Body of pancreas (tissue), 4 donors: Measurements from ENCODE around the gene GLT8D1. TPM values are rescaled to one million over a fixed set of nuclear protein-coding genes. Genes with fewer than 3 reads are reported as not detected.

Source experiments
- ATAC-seq: fragments of 150-250 bp; one replicate; pipeline ENCODE4 v1.9.1; 2016
- DNase-seq, 4 donors: peaks; one replicate each; pipeline ENCODE4 v3.0.0-alpha.2; 2019
- H3K27ac ChIP-seq, 4 donors: fragments of 200-600 bp; sonication (generic); 1 replicate in 3 of 4; 2 replicates in 1 of 4; pipeline versions ENCODE4 v1.5.1 to v1.6.1; 2016 to 2019; ENCODE audit warnings: mild to moderate bottlenecking in 1 of 4, mixed read lengths in 1 of 4, moderate library complexity in 1 of 4
- H3K27me3 ChIP-seq, 2 donors: fragments of 200-600 bp; sonication (generic); one replicate each; pipeline ENCODE4 v1.6.0; 2016; ENCODE audit warnings: mild to moderate bottlenecking in 1 of 2
- H3K36me3 ChIP-seq, 2 donors: fragments of 200-600 bp; sonication (generic); replicated peaks in 1 of 2; 2 replicates each; pipeline ENCODE4 v1.5.1; 2016; ENCODE audit warnings: low read depth in 2 of 2; ENCODE audit not compliant: insufficient read depth in 1 of 2
- H3K4me1 ChIP-seq: fragments of 200-600 bp; sonication (generic); one replicate; pipeline ENCODE4 v1.6.0; 2016
- H3K4me3 ChIP-seq, 2 donors: fragments of 200-600 bp; sonication (generic); 1 replicate in 1 of 2; 2 replicates in 1 of 2; pipeline ENCODE4 v1.5.1; 2016 to 2019
- H3K9me3 ChIP-seq, 3 donors: fragments of 200-600 bp; sonication (generic); 1 replicate in 2 of 3; 2 replicates in 1 of 3; pipeline ENCODE4 v1.5.1; 2016
- POLR2A ChIP-seq, 3 donors: fragments of 450-650 bp; IDR thresholded peaks; one replicate each; pipeline ENCODE4 v1.6.1; 2016; ENCODE audit warnings: antibody characterized with exemption in 3 of 3, mild to moderate bottlenecking in 2 of 3
- WGBS, 2 donors: methylation state at CpG; one replicate each; pipeline ENCODE4 v1.1.5; 2017; 5-methylcytosine and 5-hydroxymethylcytosine counted together
- intact Hi-C: fragments of 100-400 bp; cut with DNase I; formaldehyde crosslinking; loops from one replicate; pipeline ENCODE4 v1.15.1; 2023
- total RNA-seq, 2 donors: library from RNA; depleted of rRNA; stranded (reverse); fragments of >200 nt; gene quantifications; one replicate each; pipeline ENCODE4 v1.1.0, GENCODE V29; 2016
- TF ChIP-seq, protein P1 (sequence below), 7 experiments: fragments of 450-650 bp in 4 of 7; fragments of 200-600 bp in 3 of 7; sonication (generic) in 3 of 7; IDR thresholded peaks; one replicate each; pipeline ENCODE4 v1.5.1; 2016 to 2019; ENCODE audit warnings: antibody characterized with exemption in 7 of 7

Gene GLT8D1
- total RNA-seq, result 10 to 100 TPM; 43.8 to 92.0 TPM

DNA sequence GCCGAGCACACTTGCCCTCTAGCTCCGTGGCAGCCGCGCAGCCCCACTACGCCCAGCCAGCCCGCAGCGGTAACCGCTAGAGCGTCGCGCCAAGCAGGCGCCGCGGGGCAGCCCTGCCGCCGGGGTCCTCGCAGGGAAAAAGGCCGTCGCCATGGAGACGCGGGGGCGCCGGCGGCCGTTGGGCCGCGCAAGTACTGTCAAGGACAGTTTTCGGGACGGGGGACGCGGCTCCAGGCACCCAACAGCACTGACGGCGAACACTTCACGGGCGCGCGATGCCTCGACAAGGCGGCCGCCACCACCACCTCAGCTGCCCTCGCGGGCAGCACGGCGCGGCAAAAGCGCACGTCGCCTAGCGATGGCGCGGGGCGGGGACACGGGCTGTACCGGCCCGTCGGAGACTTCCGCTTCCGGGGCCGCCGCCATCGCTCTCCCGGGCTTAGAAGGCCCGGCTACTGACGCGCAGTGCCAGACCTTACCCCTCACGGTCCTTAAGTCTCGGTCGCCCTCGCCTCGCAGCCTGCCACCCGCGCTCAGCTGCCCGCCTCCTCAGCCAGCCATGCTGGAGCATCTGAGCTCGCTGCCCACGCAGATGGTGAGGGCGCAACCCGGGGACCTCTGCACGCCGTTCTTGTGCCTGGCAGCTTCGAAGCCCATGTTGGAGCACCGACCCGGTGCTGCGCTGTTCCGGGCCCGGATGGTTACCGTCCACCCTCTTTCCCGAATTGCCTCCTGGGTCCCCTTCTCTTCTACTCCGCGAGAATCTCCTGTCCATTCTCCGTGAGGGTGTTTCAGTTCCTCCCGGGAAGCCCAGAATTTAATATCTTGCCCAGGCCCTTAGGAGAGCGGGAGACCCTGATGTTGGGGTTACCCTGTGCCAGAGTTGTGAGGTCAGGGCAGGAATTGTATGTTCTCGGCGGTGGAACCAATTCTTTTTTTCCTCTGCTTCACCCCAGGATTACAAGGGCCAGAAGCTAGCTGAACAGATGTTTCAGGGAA is at the start of gene GLT8D1, which contains the start of gene SPCS1:
Gene GLT8D1, minus strand, starts transcription at position 104 of the 999 bp plus-strand sequence. CDS start 5,331 bp downstream, outside the sequence.
Gene SPCS1, plus strand, starts transcription at position 419 of the 999 bp plus-strand sequence. Its CDS starts 141 bp downstream, at position 560.
- Histone ChIP-seq H3K4me3 (peak within 1 kb of the TSS; percentile 89 to 92), H3K27ac (peak within 1 kb of the TSS; percentile 56 to 89 (median 72)), H3K27me3 (no peaks in the 10 kb centered on the region), H3K9me3 (no peaks in the 10 kb centered on the region), H3K36me3 (peaks cover 0 to 1% of the 10 kb centered on the region in 2 donors), H3K4me1 (peaks cover 33% of the 10 kb centered on the region)
- TF ChIP-seq, protein P1, sequence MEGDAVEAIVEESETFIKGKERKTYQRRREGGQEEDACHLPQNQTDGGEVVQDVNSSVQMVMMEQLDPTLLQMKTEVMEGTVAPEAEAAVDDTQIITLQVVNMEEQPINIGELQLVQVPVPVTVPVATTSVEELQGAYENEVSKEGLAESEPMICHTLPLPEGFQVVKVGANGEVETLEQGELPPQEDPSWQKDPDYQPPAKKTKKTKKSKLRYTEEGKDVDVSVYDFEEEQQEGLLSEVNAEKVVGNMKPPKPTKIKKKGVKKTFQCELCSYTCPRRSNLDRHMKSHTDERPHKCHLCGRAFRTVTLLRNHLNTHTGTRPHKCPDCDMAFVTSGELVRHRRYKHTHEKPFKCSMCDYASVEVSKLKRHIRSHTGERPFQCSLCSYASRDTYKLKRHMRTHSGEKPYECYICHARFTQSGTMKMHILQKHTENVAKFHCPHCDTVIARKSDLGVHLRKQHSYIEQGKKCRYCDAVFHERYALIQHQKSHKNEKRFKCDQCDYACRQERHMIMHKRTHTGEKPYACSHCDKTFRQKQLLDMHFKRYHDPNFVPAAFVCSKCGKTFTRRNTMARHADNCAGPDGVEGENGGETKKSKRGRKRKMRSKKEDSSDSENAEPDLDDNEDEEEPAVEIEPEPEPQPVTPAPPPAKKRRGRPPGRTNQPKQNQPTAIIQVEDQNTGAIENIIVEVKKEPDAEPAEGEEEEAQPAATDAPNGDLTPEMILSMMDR (IDR thresholded peaks at IDR 0.05), result no peak
- peak; percentile 48 to 81 (median 78) for TF ChIP-seq POLR2A (IDR thresholded peaks at IDR 0.05)
- DNase-seq, result peak; percentile 81 to 88 (median 84)
- 0% methylated on average over 15 to 83 of the region's 94 CpGs for WGBS, 2 donors
- peak; percentile 93 for ATAC-seq
- intact Hi-C loops, result no loop called here

DNA sequence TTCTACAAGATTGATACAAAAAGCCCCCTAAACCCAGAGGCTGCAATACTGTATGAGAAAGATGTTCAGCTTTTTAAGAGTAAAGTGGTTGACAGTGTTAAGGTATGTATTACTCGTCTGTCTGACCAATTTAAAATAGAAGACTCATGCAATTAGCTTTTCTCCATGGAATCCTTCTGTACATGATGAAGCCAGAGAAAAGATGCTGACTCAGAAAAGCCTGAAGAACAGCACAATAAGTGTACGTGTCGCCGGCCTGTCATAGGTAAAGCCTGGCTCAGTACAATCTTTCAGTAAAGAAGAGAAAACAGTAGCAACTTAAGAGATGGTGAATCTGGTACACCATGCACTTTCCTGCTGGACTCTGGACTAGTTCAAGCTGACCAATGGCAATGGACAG is 48.8 kb upstream of the GLT8D1 start:
- no peaks in the 10 kb centered on the region for H3K4me1 ChIP-seq
- DNase-seq (no peak), ATAC-seq (no peak)
- no peak overlapping the region for H3K27ac ChIP-seq
- 92 to 95% methylated on average over 4 of the region's 4 CpGs for WGBS, 2 donors
- no peaks in the 10 kb centered on the region for H3K27me3 ChIP-seq
- no peak for TF ChIP-seq POLR2A (IDR thresholded peaks at IDR 0.05)
- TF ChIP-seq, protein P1 (IDR thresholded peaks at IDR 0.05), result no peak
- peaks cover 0 to 10% of the 10 kb centered on the region in 2 donors for H3K36me3 ChIP-seq
- no peak overlapping the region for H3K4me3 ChIP-seq
- H3K9me3 ChIP-seq, result no peaks in the 10 kb centered on the region
- intact Hi-C loops, result no loop called here

DNA sequence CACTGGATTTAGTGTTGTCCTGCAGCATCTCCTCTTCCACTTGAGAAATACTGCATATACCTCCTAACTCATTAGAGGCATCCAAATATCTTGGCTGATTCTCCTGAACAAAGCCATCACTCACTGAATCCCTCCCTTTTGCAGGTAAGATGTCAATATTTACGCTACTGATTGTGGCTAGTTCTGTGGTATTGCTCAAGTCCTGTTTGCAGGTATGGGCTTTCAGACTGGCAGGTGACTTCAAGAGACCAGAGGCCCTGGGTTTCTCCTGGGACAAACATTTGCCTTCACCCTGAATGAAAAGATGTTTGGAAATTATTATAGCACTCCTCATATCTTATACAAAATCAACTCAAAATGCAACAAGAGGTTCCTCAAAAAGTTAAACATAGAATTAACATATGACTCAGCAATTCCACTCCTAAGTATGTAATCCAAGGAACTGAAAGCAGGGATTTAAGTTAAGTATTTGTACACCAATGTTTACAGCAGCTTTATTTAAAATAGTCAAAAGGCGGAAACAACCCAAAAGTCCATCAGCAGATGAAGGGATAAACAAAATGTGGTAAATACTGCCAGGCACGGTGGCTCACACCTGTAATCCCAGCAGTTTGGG is 46.6 kb upstream of the GLT8D1 start:
- no peak overlapping the region for H3K4me3 ChIP-seq
- DNase-seq (no peak), ATAC-seq (no peak)
- WGBS, 2 donors, result 77 to 87% methylated on average over 3 of the region's 3 CpGs
- no peaks in the 10 kb centered on the region for H3K9me3 ChIP-seq
- intact Hi-C loops, result no loop called here
- TF ChIP-seq POLR2A (IDR thresholded peaks at IDR 0.05), result no peak
- TF ChIP-seq, protein P1 (IDR thresholded peaks at IDR 0.05), result no peak
- H3K27me3 ChIP-seq, result no peaks in the 10 kb centered on the region
- H3K36me3 ChIP-seq, result peaks cover 0 to 15% of the 10 kb centered on the region in 2 donors
- H3K4me1 ChIP-seq, result no peaks in the 10 kb centered on the region
- H3K27ac ChIP-seq, result no peak overlapping the region

DNA sequence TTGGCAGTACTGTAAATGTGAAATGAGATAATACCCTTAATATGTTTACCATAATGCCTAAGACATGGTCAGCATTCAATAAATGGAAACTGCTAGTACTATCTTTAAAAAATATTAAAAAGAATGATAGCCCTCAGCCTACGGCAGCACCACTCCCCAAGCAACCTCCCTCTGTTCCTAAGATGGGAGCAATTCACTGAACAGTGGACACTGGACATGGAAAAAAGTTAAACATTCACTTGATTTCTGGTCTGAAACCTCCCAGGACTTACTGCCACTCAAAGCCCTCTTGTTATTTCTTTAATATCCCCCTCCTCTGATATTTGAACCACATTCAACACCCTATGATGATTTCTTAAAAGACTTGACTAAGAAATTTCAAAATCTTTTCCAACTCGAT is 38.1 kb upstream of the GLT8D1 start:
- Histone ChIP-seq H3K4me3 (no peak overlapping the region), H3K27me3 (no peaks in the 10 kb centered on the region), H3K36me3 (peaks cover 5 to 25% of the 10 kb centered on the region in 2 donors), H3K27ac (peak overlapping the region in 1 of 4 donors; percentile 13), H3K9me3 (no peaks in the 10 kb centered on the region), H3K4me1 (no peaks in the 10 kb centered on the region)
- WGBS, 2 donors, result 62 to 76% methylated on average over 2 of the region's 2 CpGs
- DNase-seq (no peak), ATAC-seq (no peak)
- intact Hi-C loops, result loop anchor here (10.0 kb wide), 1 partner anchor 331 kb away; no protein-coding TSS in a partner anchor
- TF ChIP-seq, protein P1 (IDR thresholded peaks at IDR 0.05), result no peak
- TF ChIP-seq POLR2A (IDR thresholded peaks at IDR 0.05), result no peak
